Measurements from ENCODE around the gene PLXNB2.

The PLXNB2 gene

GRCh38 chr22:50289151-50289941 lies 18.1 kb downstream of the PLXNB2 start:
- Histone ChIP-seq H3K9me3 (replicated peaks; ENCODE audit: insufficient read depth, low read length) (no peaks in the 10 kb centered on the region), H3K79me2 (ENCODE audit: low read length) (peaks cover 5% of the 10 kb centered on the region; the same call in 1 of the 2 replicates), H3K4me1 (ENCODE audit: low read length) (no peaks in the 10 kb centered on the region), H3K27ac (ENCODE audit: low read length) (no peak overlapping the region), H3K4me2 (ENCODE audit: low read depth, low read length) (no peak overlapping the region), H3K36me3 (replicated peaks; ENCODE audit: insufficient read depth, low read length) (no peaks in the 10 kb centered on the region), H2AFZ (ENCODE audit: low read length) (no peak overlapping the region), H4K20me1 (ENCODE audit: insufficient read depth, low read length) (no peaks in the 10 kb centered on the region), H3K4me3 (ENCODE audit: low read length) (no peak overlapping the region), H3K9me2 (replicated peaks; ENCODE audit: insufficient read depth, low read length) (no peaks in the 10 kb centered on the region), H3K9ac (ENCODE audit: low read length) (no peak overlapping the region), H3F3A (ENCODE audit: insufficient read depth, low read length) (no peaks in the 10 kb centered on the region), H3K27me3 (replicated peaks; ENCODE audit: insufficient read depth, low read length) (no peaks in the 10 kb centered on the region)
- TF ChIP-seq CTCF (IDR thresholded peaks at IDR 0.05; ENCODE audit: low read length) (no peak), EZH2phosphoT487 (IDR thresholded peaks at IDR 0.05; ENCODE audit: low read length) (no peak), EZH2 (optimal IDR thresholded peaks at IDR 0.05; ENCODE audit: low read depth, low read length) (no peak)
- DNase-seq = no peak

DNA sequence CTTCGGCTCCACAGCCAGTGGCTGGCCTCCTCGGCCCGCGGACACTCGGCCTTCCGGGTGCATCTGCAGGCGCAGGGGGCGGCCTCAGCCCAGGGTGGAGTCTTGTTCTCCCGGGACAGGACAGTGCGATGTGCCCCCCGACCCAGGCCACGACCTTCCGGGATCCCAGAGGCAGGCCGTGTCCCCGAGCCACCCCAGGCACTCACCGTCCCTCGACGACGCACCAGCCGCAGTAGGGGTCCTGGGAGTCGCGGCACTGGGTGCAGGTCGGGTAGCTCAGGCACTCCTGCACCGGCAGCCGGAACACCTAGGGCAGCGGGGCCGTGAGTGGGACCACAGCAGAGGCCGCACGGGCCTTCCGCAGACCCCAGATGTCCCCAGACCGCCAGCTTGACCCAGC lies 19.7 kb downstream of the PLXNB2 start:
- Histone ChIP-seq H3K4me3 (ENCODE audit: low read length) (no peak overlapping the region), H3K4me1 (ENCODE audit: low read length) (no peaks in the 10 kb centered on the region), H3K4me2 (ENCODE audit: low read depth, low read length) (no peak overlapping the region), H3K9ac (ENCODE audit: low read length) (no peak overlapping the region), H4K20me1 (ENCODE audit: insufficient read depth, low read length) (no peaks in the 10 kb centered on the region), H3K27me3 (replicated peaks; ENCODE audit: insufficient read depth, low read length) (no peaks in the 10 kb centered on the region), H3F3A (ENCODE audit: insufficient read depth, low read length) (no peaks in the 10 kb centered on the region), H2AFZ (ENCODE audit: low read length) (no peak overlapping the region), H3K36me3 (replicated peaks; ENCODE audit: insufficient read depth, low read length) (no peaks in the 10 kb centered on the region), H3K27ac (ENCODE audit: low read length) (no peak overlapping the region), H3K79me2 (ENCODE audit: low read length) (peaks cover 2% of the 10 kb centered on the region; the same call in 1 of the 2 replicates), H3K9me3 (replicated peaks; ENCODE audit: insufficient read depth, low read length) (no peaks in the 10 kb centered on the region), H3K9me2 (replicated peaks; ENCODE audit: insufficient read depth, low read length) (no peaks in the 10 kb centered on the region)
- no peak for DNase-seq
- no peak for TF ChIP-seq EZH2phosphoT487 (IDR thresholded peaks at IDR 0.05; ENCODE audit: low read length)
- TF ChIP-seq CTCF (IDR thresholded peaks at IDR 0.05; ENCODE audit: low read length) = no peak
- no peak for TF ChIP-seq EZH2 (optimal IDR thresholded peaks at IDR 0.05; ENCODE audit: low read depth, low read length)

GRCh38 chr22:50286701-50287318 lies 20.6 kb downstream of the PLXNB2 start:
- no peak for TF ChIP-seq EZH2 (optimal IDR thresholded peaks at IDR 0.05; ENCODE audit: low read depth, low read length)
- no peak for TF ChIP-seq EZH2phosphoT487 (IDR thresholded peaks at IDR 0.05; ENCODE audit: low read length)
- no peaks in the 10 kb centered on the region for H3K9me2 ChIP-seq (replicated peaks; ENCODE audit: insufficient read depth, low read length)
- H3K4me1 ChIP-seq (ENCODE audit: low read length) = no peaks in the 10 kb centered on the region
- no peaks in the 10 kb centered on the region for H3K9me3 ChIP-seq (replicated peaks; ENCODE audit: insufficient read depth, low read length)
- no peaks in the 10 kb centered on the region for H3K36me3 ChIP-seq (replicated peaks; ENCODE audit: insufficient read depth, low read length)
- no peak overlapping the region for H3K9ac ChIP-seq (ENCODE audit: low read length)
- H3K4me3 ChIP-seq (ENCODE audit: low read length) = no peak overlapping the region
- H3K79me2 ChIP-seq (ENCODE audit: low read length) = no peaks in the 10 kb centered on the region
- no peak for DNase-seq
- H3F3A ChIP-seq (ENCODE audit: insufficient read depth, low read length) = no peaks in the 10 kb centered on the region
- H4K20me1 ChIP-seq (ENCODE audit: insufficient read depth, low read length) = no peaks in the 10 kb centered on the region
- no peak overlapping the region for H2AFZ ChIP-seq (ENCODE audit: low read length)
- H3K4me2 ChIP-seq (ENCODE audit: low read depth, low read length) = no peak overlapping the region
- no peaks in the 10 kb centered on the region for H3K27me3 ChIP-seq (replicated peaks; ENCODE audit: insufficient read depth, low read length)
- no peak overlapping the region for H3K27ac ChIP-seq (ENCODE audit: low read length)

GRCh38 chr22:50286275-50286674 lies 21.2 kb downstream of the PLXNB2 start:
- Histone ChIP-seq H3K27ac (ENCODE audit: low read length) (no peak overlapping the region), H4K20me1 (ENCODE audit: insufficient read depth, low read length) (no peaks in the 10 kb centered on the region), H3K4me3 (ENCODE audit: low read length) (no peak overlapping the region), H3K9me3 (replicated peaks; ENCODE audit: insufficient read depth, low read length) (no peaks in the 10 kb centered on the region), H2AFZ (ENCODE audit: low read length) (no peak overlapping the region), H3K4me1 (ENCODE audit: low read length) (no peaks in the 10 kb centered on the region), H3K27me3 (replicated peaks; ENCODE audit: insufficient read depth, low read length) (no peaks in the 10 kb centered on the region), H3K36me3 (replicated peaks; ENCODE audit: insufficient read depth, low read length) (no peaks in the 10 kb centered on the region), H3K9ac (ENCODE audit: low read length) (no peak overlapping the region), H3K79me2 (ENCODE audit: low read length) (no peaks in the 10 kb centered on the region), H3F3A (ENCODE audit: insufficient read depth, low read length) (no peaks in the 10 kb centered on the region), H3K4me2 (ENCODE audit: low read depth, low read length) (no peak overlapping the region), H3K9me2 (replicated peaks; ENCODE audit: insufficient read depth, low read length) (no peaks in the 10 kb centered on the region)
- DNase-seq = no peak
- TF ChIP-seq EZH2 (optimal IDR thresholded peaks at IDR 0.05; ENCODE audit: low read depth, low read length) = no peak
- TF ChIP-seq CTCF (IDR thresholded peaks at IDR 0.05; ENCODE audit: low read length) = no peak
- no peak for TF ChIP-seq EZH2phosphoT487 (IDR thresholded peaks at IDR 0.05; ENCODE audit: low read length)
